Measurements from ENCODE around the gene TMPO. TPM values are rescaled to one million over a fixed set of nuclear protein-coding genes. Genes with fewer than 3 reads are reported as not detected.
"Not testable (repeated sequence)": the region's sequence is repeated elsewhere in the genome, so short reads cannot be mapped to it uniquely, and the experiment has no call there.

Gene TMPO
- polyA plus RNA-seq, 3 donors = 35.7 to 67.3 (median 52.1) TPM

DNA sequence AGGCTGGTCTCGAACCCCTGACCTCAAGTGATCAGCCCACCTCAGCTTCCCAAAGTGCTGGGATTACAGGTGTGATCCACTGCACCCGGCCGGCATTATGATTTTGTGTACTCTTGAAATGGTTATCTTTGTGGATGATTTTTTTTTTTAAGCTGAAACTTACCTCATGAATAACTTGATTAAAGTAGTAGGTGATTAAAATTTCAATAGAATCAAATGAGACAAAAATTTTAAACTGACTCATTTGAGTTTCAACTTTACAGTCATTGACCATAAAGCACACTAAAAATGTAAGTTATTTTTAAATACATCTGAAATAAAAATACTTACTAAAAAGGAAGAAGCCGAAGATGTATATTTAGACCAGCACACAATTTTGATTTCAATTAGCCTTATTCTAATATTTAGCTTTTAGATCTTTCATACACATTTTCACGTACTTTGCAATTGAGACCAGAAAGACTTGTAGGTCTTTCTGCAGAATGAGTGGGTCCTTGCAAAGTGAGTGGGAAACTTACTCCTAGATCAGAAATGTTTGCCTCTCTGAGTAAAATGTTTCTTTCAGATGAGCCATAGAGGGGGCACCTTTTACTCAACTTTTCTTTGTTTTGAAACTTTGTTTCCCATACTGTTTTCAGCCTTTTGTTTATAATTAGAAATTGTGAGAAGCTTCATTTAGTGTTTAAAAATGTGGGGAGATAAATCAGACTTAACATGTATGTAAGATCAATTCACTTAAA is 34.2 kb downstream of the TMPO start:
- no peak overlapping the region for H3K4me2 ChIP-seq (replicated peaks; ENCODE audit: extremely low read depth, low read length, poor library complexity, severe bottlenecking)
- no peaks in the 10 kb centered on the region for H3K9me3 ChIP-seq (replicated peaks in 1 of 2; ENCODE audit: control insufficient read depth in 1 of 2, insufficient read depth in 1 of 2, low read length in 2 of 2)
- WGBS (ENCODE audit: insufficient coverage) = 100% methylated on average over 1 of the region's 5 CpGs
- H3K9ac ChIP-seq (ENCODE audit: insufficient read depth, low read length, poor library complexity, severe bottlenecking) = no peak overlapping the region
- H3K27me3 Mint-ChIP-seq (ENCODE audit: low read depth in 3 of 3) = peaks cover 0 to 2% (median 1%) of the 10 kb centered on the region in 3 donors
- H3K9me3 Mint-ChIP-seq = no peaks in the 10 kb centered on the region
- H3K4me3 ChIP-seq (replicated peaks in 1 of 3; ENCODE audit: low read depth in 2 of 3, low read length in 3 of 3) = no peak overlapping the region
- no peak overlapping the region for H3K4me3 Mint-ChIP-seq
- H3K79me2 ChIP-seq (ENCODE audit: insufficient read depth, low read length) = peaks cover 31% of the 10 kb centered on the region
- peaks cover 56 to 73% of the 10 kb centered on the region in 2 donors for H3K36me3 Mint-ChIP-seq
- H3K27me3 ChIP-seq (ENCODE audit: control insufficient read depth in 2 of 2, insufficient read depth in 2 of 2, low read length in 2 of 2) = no peaks in the 10 kb centered on the region
- H3K4me1 ChIP-seq (ENCODE audit: control insufficient read depth in 1 of 2, insufficient read depth in 2 of 2, low read length in 2 of 2) = no peaks in the 10 kb centered on the region
- TF ChIP-seq CTCF (IDR thresholded peaks at IDR 0.05) = no peak
- intact Hi-C loops (cut with micrococcal nuclease) = no loop called here
- H4K20me1 ChIP-seq (ENCODE audit: insufficient read depth, low read length) = peaks cover 31% of the 10 kb centered on the region
- no peak overlapping the region for H2AFZ ChIP-seq (ENCODE audit: insufficient read depth, low read depth, low read length, poor library complexity, severe bottlenecking)
- H3K27ac ChIP-seq (ENCODE audit: low read depth in 1 of 2, low read length in 2 of 2) = no peak overlapping the region
- peak overlapping the region in 1 of 7 donors; percentile 46 for H3K27ac Mint-ChIP-seq
- peaks cover 53 to 73% of the 10 kb centered on the region in 2 donors for H3K36me3 ChIP-seq (replicated peaks in 1 of 2; ENCODE audit: control insufficient read depth in 1 of 2, insufficient read depth in 2 of 2, low read length in 2 of 2)
- DNase-seq = no peak
- H3K4me1 Mint-ChIP-seq = peaks cover 7% of the 10 kb centered on the region

DNA sequence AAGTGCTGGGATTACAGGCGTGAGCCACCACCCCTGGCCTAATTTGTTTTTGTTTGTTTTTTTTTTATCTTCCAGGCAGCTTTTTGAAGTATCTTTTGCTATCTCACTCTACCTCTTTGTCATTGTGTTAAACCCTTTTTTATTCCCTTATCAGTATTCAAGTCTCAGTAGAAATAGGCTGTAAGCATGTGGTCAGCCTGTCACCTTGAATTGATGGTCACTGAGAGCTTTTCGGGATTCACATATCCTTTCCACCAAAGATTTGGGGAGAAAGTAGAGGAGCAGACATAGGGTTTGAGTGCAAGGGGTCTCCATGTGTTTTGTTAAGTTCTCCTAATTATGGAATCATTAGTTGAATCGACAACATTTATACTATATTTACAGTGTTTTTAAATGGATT is 36.4 kb downstream of the TMPO start:
- Histone ChIP-seq H3K36me3 (replicated peaks in 1 of 2; ENCODE audit: control insufficient read depth in 1 of 2, insufficient read depth in 2 of 2, low read length in 2 of 2) (peaks cover 39 to 51% of the 10 kb centered on the region in 2 donors), H3K9ac (ENCODE audit: insufficient read depth, low read length, poor library complexity, severe bottlenecking) (no peak overlapping the region), H2AFZ (ENCODE audit: insufficient read depth, low read depth, low read length, poor library complexity, severe bottlenecking) (no peak overlapping the region), H3K4me1 (ENCODE audit: control insufficient read depth in 1 of 2, insufficient read depth in 2 of 2, low read length in 2 of 2) (no peaks in the 10 kb centered on the region), H3K27ac (ENCODE audit: low read depth in 1 of 2, low read length in 2 of 2) (no peak overlapping the region), H3K9me3 (replicated peaks in 1 of 2; ENCODE audit: control insufficient read depth in 1 of 2, insufficient read depth in 1 of 2, low read length in 2 of 2) (no peaks in the 10 kb centered on the region), H3K4me3 (replicated peaks in 1 of 3; ENCODE audit: low read depth in 2 of 3, low read length in 3 of 3) (no peak overlapping the region), H3K4me2 (replicated peaks; ENCODE audit: extremely low read depth, low read length, poor library complexity, severe bottlenecking) (no peak overlapping the region), H3K79me2 (ENCODE audit: insufficient read depth, low read length) (peaks cover 15% of the 10 kb centered on the region), H4K20me1 (ENCODE audit: insufficient read depth, low read length) (peaks cover 21% of the 10 kb centered on the region), H3K27me3 (ENCODE audit: control insufficient read depth in 2 of 2, insufficient read depth in 2 of 2, low read length in 2 of 2) (no peaks in the 10 kb centered on the region)
- intact Hi-C loops (cut with micrococcal nuclease) = no loop called here
- H3K9me3 Mint-ChIP-seq = no peaks in the 10 kb centered on the region
- peaks cover 41 to 55% of the 10 kb centered on the region in 2 donors for H3K36me3 Mint-ChIP-seq
- H3K4me3 Mint-ChIP-seq = no peak overlapping the region
- no CpG with 5 or more reads among the region's 3 CpGs for WGBS (ENCODE audit: insufficient coverage)
- peaks cover 0 to 2% (median 1%) of the 10 kb centered on the region in 3 donors for H3K27me3 Mint-ChIP-seq (ENCODE audit: low read depth in 3 of 3)
- DNase-seq = no peak
- no peak for TF ChIP-seq CTCF (IDR thresholded peaks at IDR 0.05)
- peaks cover 7% of the 10 kb centered on the region for H3K4me1 Mint-ChIP-seq
- peak overlapping the region in 3 of 7 donors; percentile 20 to 32 (median 26) for H3K27ac Mint-ChIP-seq

DNA sequence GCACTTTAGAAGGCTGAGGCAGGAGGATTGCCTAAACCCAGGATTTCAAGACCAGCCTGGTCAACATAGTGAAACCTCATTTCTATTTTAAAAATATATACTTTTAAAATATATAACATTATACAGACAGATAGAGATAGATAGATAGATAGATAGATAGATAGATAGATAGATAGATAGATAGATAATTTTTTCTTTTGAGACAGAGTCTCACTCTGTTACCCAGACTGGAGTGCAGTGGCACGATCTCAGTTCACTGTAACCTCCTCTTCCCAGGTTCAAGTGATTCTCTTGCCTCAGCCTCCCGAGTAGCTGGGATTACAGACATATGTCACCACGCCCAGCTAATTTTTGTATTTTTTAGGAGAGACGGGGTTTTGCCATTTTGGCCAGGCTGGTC is 42.7 kb downstream of the TMPO start:
- H3K27me3 ChIP-seq (ENCODE audit: control insufficient read depth in 2 of 2, insufficient read depth in 2 of 2, low read length in 2 of 2); H3K9me3 ChIP-seq (replicated peaks in 1 of 2; ENCODE audit: control insufficient read depth in 1 of 2, insufficient read depth in 1 of 2, low read length in 2 of 2); H3K36me3 ChIP-seq (replicated peaks in 1 of 2; ENCODE audit: control insufficient read depth in 1 of 2, insufficient read depth in 2 of 2, low read length in 2 of 2); intact Hi-C loops (cut with micrococcal nuclease); H4K20me1 ChIP-seq (ENCODE audit: insufficient read depth, low read length); H3K4me2 ChIP-seq (replicated peaks; ENCODE audit: extremely low read depth, low read length, poor library complexity, severe bottlenecking); DNase-seq; H3K4me3 ChIP-seq (replicated peaks in 1 of 3; ENCODE audit: low read depth in 2 of 3, low read length in 3 of 3); H3K79me2 ChIP-seq (ENCODE audit: insufficient read depth, low read length); H3K36me3 Mint-ChIP-seq; H3K4me1 Mint-ChIP-seq; H3K9ac ChIP-seq (ENCODE audit: insufficient read depth, low read length, poor library complexity, severe bottlenecking); H3K4me3 Mint-ChIP-seq; H3K27me3 Mint-ChIP-seq (ENCODE audit: low read depth in 3 of 3); H2AFZ ChIP-seq (ENCODE audit: insufficient read depth, low read depth, low read length, poor library complexity, severe bottlenecking); H3K27ac Mint-ChIP-seq; H3K4me1 ChIP-seq (ENCODE audit: control insufficient read depth in 1 of 2, insufficient read depth in 2 of 2, low read length in 2 of 2); H3K27ac ChIP-seq (ENCODE audit: low read depth in 1 of 2, low read length in 2 of 2); H3K9me3 Mint-ChIP-seq: not testable (repeated sequence)
- no CpG with 5 or more reads among the region's 4 CpGs for WGBS (ENCODE audit: insufficient coverage)

All from CD14-positive monocyte (primary cell).